Measurements from ENCODE around the gene DAD1.

DNA sequence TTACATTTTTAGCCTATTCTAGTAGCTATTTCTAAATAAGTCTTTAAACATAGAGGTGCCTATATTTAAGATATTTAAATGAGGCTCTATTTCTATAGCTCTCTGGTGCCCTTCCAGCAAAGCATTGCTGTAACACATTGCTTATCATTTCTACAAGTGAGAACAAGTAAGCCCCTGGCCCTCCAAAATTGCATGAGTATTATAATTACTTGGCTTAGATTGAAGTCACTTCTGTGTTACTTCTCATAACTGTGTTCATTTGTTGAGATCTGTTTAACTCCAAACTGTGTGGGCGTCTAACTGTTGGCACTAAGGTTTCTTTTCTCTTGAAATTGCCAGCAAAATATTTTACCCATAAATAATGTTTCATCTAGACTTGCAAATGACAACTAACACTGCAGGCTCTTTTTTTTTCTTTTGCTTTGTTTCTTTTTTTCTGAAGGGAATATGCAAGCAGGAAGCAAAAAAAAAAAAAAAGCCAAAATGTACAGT, 66.5 kb downstream of the DAD1 start:
- TF ChIP-seq GABPA (IDR thresholded peaks at IDR 0.05; ENCODE audit: low read depth) (no peak), YY1 (IDR thresholded peaks at IDR 0.05; ENCODE audit: low read depth) (no peak), POLR2AphosphoS5 (IDR thresholded peaks at IDR 0.05; ENCODE audit: low read depth, low read length) (no peak)
- TF ChIP-seq, protein P1, sequence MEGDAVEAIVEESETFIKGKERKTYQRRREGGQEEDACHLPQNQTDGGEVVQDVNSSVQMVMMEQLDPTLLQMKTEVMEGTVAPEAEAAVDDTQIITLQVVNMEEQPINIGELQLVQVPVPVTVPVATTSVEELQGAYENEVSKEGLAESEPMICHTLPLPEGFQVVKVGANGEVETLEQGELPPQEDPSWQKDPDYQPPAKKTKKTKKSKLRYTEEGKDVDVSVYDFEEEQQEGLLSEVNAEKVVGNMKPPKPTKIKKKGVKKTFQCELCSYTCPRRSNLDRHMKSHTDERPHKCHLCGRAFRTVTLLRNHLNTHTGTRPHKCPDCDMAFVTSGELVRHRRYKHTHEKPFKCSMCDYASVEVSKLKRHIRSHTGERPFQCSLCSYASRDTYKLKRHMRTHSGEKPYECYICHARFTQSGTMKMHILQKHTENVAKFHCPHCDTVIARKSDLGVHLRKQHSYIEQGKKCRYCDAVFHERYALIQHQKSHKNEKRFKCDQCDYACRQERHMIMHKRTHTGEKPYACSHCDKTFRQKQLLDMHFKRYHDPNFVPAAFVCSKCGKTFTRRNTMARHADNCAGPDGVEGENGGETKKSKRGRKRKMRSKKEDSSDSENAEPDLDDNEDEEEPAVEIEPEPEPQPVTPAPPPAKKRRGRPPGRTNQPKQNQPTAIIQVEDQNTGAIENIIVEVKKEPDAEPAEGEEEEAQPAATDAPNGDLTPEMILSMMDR (IDR thresholded peaks at IDR 0.05) = no peak
- TF ChIP-seq, protein P2, sequence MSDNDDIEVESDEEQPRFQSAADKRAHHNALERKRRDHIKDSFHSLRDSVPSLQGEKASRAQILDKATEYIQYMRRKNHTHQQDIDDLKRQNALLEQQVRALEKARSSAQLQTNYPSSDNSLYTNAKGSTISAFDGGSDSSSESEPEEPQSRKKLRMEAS (IDR thresholded peaks at IDR 0.05; ENCODE audit: low read depth) = no peak

Data from SK-N-SH (cell line).